Keratinocyte (primary cell): ENCODE results near the gene PRKCA.

Experiments used
- CTCF ChIP-seq, 3 experiments: IDR thresholded peaks in 1 of 3; conservative IDR thresholded peaks in 1 of 3; optimal IDR thresholded peaks in 1 of 3; 2 replicates in 2 of 3; 3 replicates in 1 of 3; pipeline versions ENCODE3 to v1.5.1; 2011; ENCODE audit warnings: low read length in 3 of 3, mild to moderate bottlenecking in 3 of 3, moderate library complexity in 2 of 3, control low read depth in 1 of 3, inconsistent platforms in 1 of 3; ENCODE audit not compliant: insufficient read depth in 2 of 3; ENCODE audit errors: extremely low read depth in 1 of 3
- EZH2 ChIP-seq: IDR thresholded peaks from one replicate; pipeline ENCODE4 v1.6.1; 2012; ENCODE audit warnings: inconsistent platforms, mild to moderate bottlenecking, low read length, moderate library complexity

- TF ChIP-seq CTCF (optimal IDR thresholded peaks at IDR 0.05 in 1 of 3, IDR thresholded peaks at IDR 0.05 in 1 of 3, conservative IDR thresholded peaks at IDR 0.05 in 1 of 3; ENCODE audit: extremely low read depth in 1 of 3, insufficient read depth in 2 of 3, low read length in 3 of 3) (no peak), EZH2 (no peak)
Measured at GRCh38 chr17:66435182-66435581, 132.8 kb downstream of the PRKCA start.
